Activated CD4-positive, CD25-positive, alpha-beta regulatory T cell treated with anti-CD3 and anti-CD28 coated beads, Interleukin-2, amount 50 U/mL, for 72 hours (primary cell): ENCODE data around the gene ZBTB7C.

Experiments used
- DNase-seq: peaks from one replicate; pipeline ENCODE4 v3.0.0; 2021

ZBTB7C gene

DNA sequence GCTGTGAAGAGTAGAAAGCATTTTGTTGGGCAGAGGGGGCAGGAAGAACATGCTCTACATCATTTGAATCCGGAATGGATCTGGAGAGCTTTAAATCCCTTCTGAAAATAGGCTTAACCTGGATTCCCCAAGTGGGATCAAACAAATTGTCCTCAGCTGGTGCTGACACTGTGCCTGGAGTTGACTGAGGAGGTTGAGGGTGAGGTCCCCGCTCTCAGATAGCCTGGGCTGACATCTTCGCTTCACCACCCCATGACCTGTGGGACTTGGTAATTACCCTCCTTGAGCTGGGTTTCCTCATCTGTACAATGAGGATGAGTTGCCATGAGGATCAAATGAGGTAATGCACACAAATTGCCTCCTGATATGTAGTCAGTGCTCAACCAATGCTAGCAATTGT lies 360.9 kb downstream of the ZBTB7C start:
- no peak for DNase-seq

GRCh38 chr18:48046843-48047242 lies 362.3 kb downstream of the ZBTB7C start:
- DNase-seq, result no peak

DNA sequence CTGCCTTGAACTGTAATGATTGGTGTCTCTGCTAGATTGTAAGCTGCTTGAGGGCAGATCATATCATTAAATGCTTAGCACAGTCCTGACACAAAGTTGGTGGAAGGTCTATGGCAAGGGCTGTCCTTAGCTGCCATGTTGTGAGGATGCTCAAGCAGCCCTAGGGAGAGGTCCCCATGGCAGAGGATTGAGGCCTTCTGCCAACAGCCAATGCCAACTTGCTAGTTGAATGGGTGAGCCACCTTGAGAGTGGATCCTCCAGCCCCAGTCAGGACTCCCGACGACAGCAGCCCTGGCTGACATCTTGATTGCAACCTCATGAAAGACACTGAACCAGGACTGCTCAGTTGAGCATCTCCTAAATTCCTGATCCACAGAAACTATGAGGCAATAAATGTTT lies 363.4 kb downstream of the ZBTB7C start:
- no peak for DNase-seq

DNA sequence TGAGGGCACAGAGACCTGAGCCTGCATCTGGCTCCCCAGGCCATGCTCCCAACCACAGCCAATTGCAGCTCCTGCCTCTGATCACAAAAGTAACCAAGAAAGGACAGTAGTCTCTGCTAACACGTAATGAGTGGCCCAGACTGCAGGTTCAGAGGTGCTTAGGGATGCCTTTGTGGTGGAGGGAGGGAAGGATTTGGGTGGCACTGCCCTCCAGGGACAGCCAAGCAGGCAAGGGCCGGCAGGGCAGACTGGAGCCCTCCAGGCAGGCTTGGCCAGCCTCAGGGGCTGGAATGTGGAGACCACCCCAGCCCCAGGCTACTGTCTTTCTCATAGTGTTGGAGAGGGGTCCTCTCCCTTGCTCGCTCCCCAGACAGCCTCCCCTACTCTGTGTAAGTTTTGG lies 364.2 kb downstream of the ZBTB7C start:
- no peak for DNase-seq

GRCh38 chr18:48043166-48043565 lies 366.0 kb downstream of the ZBTB7C start:
- no peak for DNase-seq

DNA sequence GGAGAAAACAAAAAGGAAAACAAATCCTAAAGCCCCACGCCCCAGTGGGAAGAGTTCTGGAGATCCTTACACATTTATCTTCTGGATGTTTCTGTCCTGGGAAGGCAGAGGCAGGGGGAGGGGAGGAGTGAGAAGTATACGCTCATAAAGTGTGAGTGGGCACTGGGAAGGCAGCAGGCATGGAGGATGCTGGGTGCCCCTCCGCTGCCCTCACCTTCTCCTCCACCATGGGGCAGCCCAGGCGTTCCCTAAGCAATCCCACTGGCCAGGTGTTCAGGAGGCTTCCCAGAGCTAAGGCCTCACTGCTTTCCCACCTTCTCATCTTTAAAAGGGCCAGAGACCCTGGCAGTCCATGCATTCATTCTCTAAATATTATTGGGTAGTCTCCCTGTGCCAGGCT lies 366.8 kb downstream of the ZBTB7C start:
- DNase-seq, result no peak

DNA sequence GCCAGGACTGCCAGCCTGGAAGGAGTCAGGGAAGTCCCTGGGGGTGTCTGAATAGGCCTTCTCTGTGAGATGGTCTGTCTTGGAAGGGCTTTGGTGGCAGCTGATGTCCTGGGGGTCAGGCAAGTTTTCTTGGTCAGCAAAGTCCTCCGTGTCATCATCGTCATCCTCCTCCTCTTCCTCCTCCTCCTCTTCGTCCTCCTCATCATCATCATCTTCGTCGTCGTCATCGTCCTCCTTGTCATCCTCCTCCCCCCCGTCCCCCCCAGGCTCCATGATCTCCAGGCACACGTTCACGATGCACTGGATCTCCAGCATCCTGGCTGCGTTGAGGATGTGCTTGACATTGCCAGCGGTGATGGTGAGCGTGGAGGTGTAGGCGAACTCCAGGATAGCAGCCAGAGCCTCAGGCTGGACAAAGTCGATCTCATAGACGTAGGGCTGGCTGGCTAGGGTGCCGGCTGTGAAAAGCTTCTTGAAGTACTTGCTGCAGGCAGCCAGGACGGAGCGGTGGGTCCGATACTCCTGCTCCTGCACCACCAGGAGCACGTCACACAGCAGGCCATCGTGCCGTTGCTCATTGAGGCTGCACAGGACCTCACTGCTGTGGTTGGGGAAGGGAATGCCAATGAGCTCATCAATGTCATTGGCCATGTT lies 368.6 kb downstream of the ZBTB7C start:
- no peak for DNase-seq

DNA sequence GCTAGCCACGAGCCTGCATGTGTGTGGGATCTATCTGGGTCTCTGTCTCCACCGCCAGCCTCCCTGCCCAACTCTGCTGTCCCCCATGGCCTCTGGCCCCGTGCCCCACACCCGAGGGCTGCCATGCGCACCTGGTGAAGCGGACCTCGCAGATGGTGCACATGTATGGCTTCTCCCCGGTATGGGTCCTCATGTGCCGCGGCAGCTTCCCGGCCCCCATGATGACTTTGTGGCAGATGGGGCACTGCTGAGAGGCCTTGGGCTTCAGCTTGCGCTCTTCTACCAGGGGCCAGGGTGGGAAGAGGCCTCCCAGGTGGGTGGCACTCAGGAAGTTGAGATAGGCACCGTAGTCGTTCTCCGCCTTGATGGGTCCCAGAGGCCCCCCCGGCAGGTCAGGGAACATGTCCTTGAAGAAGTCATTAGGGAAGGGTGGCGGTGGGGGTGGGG lies 369.4 kb downstream of the ZBTB7C start:
- DNase-seq, result no peak

- no peak for DNase-seq
Observed at GRCh38 chr18:48038636-48039035, 370.5 kb downstream of the ZBTB7C start.

- no peak for DNase-seq
Observed at GRCh38 chr18:48037481-48038271, 371.5 kb downstream of the ZBTB7C start.

GRCh38 chr18:48036641-48037421 lies 372.4 kb downstream of the ZBTB7C start:
- DNase-seq, result no peak

GRCh38 chr18:48036226-48036625 lies 373.0 kb downstream of the ZBTB7C start:
- DNase-seq, result no peak

- no peak for DNase-seq
Observed at GRCh38 chr18:48035556-48035860, 373.7 kb downstream of the ZBTB7C start.

- no peak for DNase-seq
Observed at GRCh38 chr18:48034651-48035555, 374.3 kb downstream of the ZBTB7C start.

DNA sequence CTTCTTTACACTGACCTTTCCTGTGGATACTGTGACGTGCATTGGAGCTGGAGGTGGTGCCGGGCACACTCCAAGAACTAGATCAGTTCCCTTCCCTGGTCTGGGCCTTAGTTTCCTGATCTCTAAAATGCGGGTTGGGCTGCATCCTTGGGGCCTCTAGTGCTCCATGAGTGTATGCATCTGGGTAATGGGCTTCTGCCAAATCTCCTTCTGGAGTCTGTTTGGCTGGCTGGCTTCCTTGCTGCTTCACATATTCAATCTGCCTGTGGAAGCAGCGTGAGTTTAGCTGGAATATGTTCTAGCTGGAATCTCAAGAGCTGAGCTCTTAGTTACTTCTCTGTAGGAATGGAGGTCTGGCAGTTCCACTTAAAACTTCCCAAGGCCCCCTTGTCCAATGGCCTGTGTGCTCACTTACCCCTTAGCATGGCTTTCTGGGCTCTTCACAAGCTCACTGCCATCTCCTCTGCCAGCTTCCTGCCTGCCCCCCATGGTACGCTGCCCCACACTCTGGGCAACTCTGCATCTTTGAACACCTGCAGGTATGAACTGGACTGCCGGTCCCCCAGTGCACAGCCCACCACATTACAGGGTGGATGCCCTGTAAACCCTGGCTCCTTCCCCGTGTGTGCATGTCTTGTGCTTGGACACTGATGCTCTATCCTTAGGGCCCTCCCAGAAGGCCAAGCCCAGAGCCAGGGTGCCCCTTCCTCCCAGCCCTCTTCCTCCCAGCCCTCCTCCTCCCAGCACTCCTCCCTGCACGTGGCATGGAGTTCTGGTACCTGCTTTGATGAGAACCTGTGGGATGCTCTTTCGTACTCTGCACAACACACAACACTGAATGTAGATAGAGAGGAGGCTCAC lies 375.2 kb downstream of the ZBTB7C start:
- DNase-seq, result no peak

GRCh38 chr18:48032876-48033789 lies 376.1 kb downstream of the ZBTB7C start:
- no peak for DNase-seq

DNA sequence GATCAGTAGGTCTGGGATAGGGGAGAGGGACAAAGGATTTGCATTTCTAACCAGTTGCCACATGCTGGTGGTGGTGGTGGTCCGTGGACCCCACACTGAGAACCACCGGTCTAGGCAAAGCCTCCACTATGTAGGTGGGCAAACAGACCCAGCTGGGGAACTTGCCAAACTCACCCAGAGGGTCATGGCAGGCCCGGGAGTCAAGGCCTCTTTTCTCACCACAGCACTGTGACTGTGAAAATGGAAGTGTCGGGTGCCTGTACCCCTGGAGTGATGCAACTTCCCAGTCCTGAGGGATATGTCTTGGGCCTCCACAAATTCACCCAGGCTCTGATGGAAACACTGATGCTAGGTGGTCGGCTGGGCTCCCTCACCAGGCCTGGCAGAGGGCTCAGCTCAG lies 377.5 kb downstream of the ZBTB7C start:
- no peak for DNase-seq

DNA sequence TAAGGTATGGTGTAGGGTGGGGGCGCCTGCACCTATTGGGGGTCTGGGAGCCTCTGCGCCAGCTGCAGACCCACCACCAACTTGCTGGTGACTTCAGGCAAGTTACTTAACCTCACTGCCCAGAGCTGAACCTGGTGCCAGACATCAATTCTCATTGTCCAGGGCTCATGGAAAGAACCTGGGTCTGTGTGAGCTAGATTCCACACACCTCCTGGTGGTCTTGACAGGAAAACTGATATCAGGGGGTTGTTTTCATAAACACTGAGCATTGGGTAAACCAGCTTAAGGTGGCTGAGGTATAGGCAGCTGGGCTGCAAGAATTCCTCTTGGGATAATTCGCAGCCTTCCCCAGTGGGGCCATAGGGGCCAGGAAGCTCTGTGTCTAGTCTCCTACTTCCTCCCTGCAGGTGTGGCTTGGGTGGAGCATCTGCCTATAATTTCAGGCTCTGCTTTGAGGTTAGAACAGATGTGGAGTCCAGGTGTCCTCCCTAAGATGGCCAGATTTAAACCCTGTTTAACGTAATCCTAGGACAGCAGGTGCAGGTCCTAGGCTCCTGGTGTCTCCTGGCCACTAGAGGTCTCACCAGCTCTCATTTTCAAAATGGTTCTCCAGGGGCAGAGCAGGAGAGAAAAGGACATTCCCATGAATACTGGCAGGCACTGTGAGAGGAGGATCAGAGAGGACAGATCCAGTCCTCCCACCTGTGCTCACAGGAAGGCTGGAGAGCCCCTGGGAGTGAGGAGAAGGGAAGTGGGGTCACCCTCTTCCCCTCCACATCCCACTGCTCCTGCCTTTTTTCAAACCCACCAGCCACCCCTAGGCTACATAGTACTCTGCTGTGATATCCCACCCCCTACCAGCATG lies 378.3 kb downstream of the ZBTB7C start:
- DNase-seq, result no peak

DNA sequence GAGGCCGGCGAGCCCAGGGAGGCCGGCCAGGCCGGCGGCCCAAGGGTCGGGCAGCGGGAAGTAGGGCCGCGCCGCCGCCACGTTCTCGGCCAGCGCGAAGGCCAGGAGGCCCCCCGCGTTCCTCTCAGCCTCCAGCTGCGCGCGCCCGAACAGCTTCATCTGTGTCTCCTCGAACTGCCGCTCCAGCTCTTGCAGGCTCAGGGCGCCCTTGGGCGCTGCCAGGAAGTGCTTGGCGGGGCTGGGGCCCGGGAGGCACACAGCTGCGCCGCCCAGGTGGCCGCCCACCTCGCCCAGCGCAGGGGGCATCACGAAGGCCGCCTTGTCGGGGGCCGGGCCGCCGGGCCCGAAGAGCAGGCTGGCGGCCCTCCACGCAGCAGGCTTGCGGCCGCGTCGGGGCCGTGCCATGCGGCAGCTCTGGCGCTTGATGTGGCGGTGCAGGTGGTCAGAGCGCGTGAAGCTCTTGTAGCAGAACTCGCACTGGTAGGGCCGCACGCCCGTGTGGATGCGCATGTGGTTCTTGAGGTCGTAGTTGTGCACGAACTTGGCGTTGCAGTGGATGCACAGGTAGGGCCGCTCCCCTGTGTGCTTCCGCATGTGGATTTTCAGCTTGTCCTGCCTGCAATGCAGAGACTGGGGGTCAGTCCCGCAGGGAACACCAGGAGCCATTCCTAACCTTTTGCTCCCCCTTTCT lies 379.7 kb downstream of the ZBTB7C start:
- DNase-seq, result no peak
